NCI-H1417 (cell line): ENCODE data around the gene DBNL.
A peak's percentile ranks its signal among the peaks of the same experiment; 100 is the strongest.

Experiments
- DNase-seq, 3 experiments: peaks; one replicate each; lab custom pipeline; 2025; lab: John Stamatoyannopoulos, UW

DBNL gene

DNA sequence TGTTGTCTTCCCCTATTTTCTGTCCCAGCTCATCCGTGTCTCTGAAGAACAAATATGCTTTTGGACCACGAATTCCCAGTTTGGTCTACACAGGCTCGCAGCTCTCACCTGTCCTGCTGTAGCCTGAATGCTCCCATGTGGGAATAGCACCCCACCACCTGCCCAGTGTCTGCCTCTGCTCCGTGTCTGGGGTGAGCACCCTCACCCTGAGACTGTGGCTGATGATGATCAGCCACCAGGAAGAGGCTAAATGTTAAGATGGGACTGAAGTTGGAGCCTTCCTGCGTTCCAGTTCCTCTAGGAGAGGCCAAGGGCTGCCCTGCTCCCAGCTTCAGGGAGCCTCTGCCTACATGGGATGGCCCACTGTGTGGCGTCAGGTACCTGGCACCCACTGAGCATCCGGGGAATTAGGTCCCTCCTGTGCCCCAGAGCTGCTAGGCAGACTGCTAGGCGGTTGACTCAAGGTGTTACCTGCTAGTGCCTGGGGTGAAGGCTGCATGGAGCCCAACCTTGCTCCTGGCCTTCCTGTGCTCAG lies 17.2 kb downstream of the DBNL start:
- DNase-seq = no peak

DNA sequence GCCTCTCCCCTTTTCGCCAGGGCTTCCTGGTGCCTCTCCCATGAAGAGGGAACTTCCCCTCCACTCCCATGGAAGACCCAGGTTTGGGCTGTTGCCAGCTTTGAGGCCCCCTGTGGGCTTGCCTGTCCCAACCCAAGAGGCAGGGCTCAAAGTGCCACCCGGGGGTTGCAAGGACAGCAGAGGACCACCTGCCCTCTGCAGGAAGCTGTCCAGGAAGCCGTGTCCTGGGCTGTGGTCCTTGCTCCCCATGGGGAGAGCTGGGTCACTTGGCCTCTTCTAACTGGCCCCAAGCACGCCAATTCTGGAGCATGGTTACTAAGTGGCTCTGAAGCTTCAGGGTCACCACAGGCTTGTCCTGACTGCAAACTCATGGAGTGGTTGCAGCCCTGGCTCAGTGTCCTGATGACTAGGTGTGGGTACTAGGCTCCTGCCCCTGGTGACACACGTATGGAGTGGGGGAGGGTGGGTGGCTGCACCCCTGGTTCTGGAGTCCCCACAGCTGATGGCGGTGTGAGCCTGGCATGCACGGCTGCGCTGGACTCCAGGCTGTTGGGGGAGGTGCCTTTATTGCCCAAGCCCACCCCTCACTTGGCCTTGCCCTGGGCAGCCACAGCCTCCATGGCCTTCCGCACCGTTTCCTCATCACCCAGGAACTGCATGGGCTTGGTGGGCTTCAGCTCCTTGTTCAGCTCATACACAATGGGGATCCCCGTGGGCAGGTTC lies 17.8 kb downstream of the DBNL start:
- no peak for DNase-seq

DNA sequence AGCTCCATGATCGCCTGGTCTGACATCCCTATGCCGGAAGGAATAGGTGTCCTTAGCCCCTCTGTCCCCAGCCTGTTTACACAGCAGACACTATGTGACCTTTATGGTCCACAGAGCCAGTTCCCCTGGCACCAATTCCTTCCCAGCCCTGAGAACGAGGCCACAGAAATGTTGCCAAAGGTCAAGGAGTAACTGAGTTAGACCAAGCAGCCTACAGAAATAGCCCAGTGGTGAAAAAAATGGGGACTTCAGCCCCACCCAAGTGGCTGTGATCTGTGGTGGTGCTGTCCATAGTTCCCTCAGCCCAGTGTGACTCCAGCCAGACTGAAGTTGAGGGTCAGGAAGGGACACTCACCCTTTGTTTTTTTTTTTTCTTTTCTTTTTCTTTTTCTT lies 18.4 kb downstream of the DBNL start:
- DNase-seq = no peak

- no peak for DNase-seq
Measured at GRCh38 chr7:44063547-44063893, 19.0 kb downstream of the DBNL start.

DNA sequence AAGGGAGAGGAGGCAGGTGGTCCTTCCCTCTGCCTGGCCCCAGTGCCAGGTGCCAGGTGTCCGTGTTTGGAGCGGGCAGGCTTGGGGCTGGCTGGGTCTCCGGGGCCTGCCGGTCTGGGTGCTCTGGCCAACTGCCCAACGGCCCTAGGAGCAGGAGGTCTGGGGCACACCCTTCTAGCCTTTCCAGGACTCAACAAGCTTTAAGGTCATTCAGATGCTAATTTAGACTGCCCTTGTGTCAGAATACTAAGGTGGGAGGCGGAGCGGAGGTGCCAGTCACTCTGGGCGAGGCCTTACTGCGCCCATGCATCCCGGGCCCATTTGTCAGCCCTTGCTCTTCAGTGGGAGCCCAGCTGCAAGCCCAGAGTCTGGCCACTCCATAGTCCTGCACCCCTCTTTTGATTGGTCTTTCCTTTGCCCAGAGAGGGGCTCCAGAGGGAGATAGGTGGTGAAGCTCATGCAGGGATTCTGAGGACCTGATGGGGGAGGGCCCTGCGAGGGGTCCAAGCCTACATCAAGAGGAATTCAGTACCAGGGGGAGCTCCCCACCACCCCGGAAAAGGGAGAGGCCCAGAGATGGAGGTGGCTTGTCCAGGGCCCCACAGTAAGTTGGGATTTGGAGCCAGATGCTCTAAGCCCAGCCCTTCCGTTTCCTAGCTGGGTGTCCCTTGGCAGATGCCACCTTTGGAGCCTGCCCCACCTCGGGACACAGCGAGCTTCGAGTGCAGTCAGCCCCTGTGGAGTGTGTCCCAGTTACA lies 19.6 kb downstream of the DBNL start:
- no peak for DNase-seq

- peak in 2 of 3 experiments; percentile 55 to 74 for DNase-seq
Measured at GRCh38 chr7:44064791-44065430, 20.4 kb downstream of the DBNL start.

- DNase-seq = peak; percentile 36 to 86 (median 77)
Measured at GRCh38 chr7:44065431-44066110, 21.1 kb downstream of the DBNL start, which contains the start of gene PGAM2. PGAM2 (minus strand) TSS chr7:44065567; CDS start chr7:44065529, 38 bp downstream.

- DNase-seq = peak in 1 of 3 experiments; percentile 53
Measured at GRCh38 chr7:44066111-44066460, 21.6 kb downstream of the DBNL start.

DNA sequence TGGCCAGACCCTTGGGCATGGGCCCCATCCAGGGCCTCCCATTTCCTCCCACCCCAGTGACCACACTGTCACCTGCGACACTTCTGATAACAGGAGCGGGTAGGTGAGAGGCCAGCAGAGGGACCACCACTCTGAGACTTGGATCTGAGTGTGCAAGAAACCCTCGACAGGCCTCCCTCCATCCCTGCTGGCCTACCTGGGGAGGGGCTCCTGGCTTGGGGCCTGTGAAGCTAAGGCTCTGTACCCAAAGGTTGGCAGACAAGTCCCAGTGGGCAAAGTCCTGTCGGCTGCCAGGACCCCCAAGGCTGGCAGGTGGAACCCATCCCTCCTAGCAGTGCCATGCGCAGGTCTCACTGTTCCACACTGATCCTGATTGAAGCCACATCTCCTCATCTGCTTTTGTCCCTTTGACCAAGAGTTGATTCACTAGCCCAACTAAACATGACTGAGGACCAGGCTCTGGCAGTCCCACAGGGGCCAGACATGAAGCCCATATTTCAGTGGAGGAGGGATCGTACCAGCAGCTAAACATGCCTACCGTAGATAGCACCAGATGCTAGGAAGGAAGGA lies 22.1 kb downstream of the DBNL start:
- no peak for DNase-seq

GRCh38 chr7:44067064-44067951 lies 22.8 kb downstream of the DBNL start:
- DNase-seq = no peak

DNA sequence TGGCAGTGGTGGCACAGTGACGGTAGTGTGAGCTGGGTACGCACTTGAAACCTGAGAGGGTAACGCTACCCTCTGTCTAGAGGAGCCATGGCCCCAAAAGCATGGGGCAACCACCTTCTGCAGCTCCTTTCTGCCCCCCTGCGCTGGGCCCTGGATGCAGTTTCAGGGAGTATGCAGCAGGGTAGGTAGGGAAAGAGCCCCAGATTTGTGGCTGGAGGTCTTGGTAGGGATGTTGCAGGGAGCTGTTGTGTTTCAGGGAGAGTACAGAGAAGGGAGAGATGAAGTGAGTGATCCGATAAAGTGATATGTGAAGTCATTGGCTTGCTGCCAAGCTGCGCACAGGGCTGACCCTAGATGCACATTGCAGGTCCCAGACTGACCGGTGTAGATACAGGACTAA lies 23.6 kb downstream of the DBNL start:
- peak in 1 of 3 experiments; percentile 24 for DNase-seq

GRCh38 chr7:44071726-44072363 lies 27.3 kb downstream of the DBNL start:
- DNase-seq = no peak

GRCh38 chr7:44072364-44073231 lies 28.1 kb downstream of the DBNL start:
- DNase-seq = peak; percentile 1 to 74 (median 51)

DNA sequence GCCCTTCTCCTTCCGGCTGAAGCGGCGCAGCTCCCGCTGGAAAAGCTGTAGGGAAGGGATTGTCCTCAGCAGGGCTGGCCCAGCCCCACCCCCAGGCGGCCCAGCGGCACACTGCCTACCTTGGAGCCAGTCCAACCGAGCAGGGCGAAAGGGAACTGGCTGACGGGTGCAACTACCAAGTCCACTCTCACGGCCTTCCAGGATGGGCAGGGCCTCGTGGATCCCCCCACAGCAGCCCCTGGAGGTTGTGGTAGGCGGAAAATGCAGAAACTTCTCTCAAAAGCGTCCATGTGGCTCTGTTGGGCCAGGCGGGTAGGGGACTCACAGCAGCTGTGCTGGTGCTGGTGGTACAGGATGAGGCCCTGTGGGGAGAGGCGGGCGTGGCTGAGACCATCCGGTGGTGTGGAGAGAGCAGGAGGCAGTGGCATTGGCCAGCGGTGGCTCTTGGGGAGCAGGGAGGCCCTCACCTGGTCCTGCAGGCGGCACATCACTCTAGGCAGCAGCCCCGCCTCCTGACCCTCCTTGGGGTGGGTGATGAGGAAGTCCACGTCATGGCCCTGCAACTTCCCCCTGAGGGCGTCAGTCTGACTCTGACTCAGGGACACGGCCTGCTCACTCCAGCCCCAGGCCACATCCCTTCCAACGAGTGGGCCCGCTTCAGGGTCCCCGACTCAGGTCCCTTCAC lies 29.3 kb downstream of the DBNL start:
- no peak for DNase-seq

GRCh38 chr7:44074349-44074695 lies 29.8 kb downstream of the DBNL start:
- no peak for DNase-seq

- no peak for DNase-seq
Measured at GRCh38 chr7:44075296-44076075, 31.0 kb downstream of the DBNL start.

- no peak for DNase-seq
Measured at GRCh38 chr7:44076101-44076895, 31.8 kb downstream of the DBNL start.
